Endometrial microvascular endothelial cells (primary cell): ENCODE data around the gene LY86. TPM values are rescaled to one million over a fixed set of nuclear protein-coding genes. Genes with fewer than 3 reads are reported as not detected.

Experiments used
- in situ Hi-C: cut with HindIII; loops from 2 replicates; pipeline ENCODE4 v1.10.0; 2017; ENCODE audit warnings: low sequenced_read_pairs, low pct_unique_long_range_greater_than_20kb; ENCODE audit errors: inconsistent ontology term
- total RNA-seq: library from RNA; depleted of rRNA; stranded (reverse); fragments of >200 nt; gene quantifications from one replicate; pipeline ENCODE4 v1.2.3, GENCODE V29; 2015; ENCODE audit errors: inconsistent ontology term

LY86 gene
- total RNA-seq, 1 donor from 2014 or later, result not detected

GRCh38 chr6:6569096-6569810, 19.3 kb upstream of the LY86 start:
- in situ Hi-C loops, result no loop called here

GRCh38 chr6:6569811-6570164, 18.7 kb upstream of the LY86 start:
- in situ Hi-C loops, result no loop called here

GRCh38 chr6:6570929-6571671, 17.4 kb upstream of the LY86 start:
- in situ Hi-C loops, result no loop called here

GRCh38 chr6:6575143-6575542, 13.4 kb upstream of the LY86 start:
- in situ Hi-C loops, result no loop called here

DNA sequence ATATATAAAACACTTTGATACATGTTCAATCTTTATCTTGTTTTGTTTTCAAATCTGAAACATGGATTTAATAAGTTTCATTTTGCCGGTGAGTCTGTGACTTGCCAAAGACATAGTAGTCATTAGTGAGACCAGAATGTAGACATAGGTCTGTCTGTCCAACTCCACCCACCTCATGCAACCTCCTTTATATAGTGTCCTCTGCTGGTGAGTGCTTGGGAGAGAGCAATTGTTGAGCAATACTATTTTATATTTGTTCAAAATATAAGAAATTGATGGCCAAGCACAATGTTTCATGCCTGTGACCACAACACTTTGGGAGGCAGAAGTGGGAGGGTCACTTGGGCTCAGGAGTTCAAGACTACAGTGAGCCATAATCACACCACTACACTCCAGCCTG, 10.8 kb upstream of the LY86 start:
- in situ Hi-C loops, result no loop called here

DNA sequence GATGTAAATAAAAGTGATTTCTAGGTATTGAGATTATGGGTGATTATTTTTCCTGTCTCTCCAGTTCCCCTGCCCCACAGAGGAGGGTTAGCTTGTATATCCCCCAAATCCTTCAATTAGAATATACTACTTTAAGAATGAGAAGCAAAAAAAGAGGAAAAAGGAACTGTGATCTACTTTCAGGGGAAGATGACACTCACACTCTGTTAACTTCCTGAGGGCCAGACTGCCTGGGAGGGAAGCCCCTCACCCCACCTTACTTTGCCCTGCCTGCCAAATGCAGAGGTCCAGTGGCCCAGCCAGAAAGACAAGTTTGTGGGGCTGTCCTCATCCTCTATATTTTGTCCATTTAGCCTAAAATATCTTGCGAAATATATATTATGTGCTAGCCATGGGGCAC, 9.2 kb upstream of the LY86 start:
- in situ Hi-C loops, result no loop called here

DNA sequence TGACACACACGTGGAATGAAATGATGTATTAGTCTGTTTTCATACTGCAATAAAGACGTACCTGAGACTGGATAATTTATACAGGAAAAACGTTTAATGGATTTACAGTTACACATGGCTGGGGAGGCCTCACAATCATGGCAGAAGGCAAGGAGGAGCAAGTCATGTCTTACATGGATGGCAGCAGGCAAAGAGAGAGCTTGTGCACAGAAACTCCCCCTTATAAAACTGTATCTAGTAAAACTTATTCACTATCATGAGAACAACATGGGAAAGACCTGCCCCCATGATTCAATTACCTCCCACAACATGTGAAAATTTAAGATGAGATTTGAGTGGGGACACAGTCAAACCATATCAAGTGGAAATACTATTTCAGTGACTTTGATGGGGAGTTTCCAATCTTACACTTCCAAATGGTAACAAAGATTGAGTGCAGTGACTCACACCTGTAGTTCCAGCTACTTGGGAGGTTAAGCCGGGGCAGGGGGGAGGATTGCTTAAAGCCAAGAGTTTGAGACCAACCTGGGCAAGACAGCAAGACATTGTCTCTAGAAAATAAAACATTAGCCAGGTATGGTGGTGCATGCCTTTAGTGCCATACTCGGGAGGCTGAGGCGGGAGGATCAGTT, 8.2 kb upstream of the LY86 start:
- in situ Hi-C loops, result no loop called here

DNA sequence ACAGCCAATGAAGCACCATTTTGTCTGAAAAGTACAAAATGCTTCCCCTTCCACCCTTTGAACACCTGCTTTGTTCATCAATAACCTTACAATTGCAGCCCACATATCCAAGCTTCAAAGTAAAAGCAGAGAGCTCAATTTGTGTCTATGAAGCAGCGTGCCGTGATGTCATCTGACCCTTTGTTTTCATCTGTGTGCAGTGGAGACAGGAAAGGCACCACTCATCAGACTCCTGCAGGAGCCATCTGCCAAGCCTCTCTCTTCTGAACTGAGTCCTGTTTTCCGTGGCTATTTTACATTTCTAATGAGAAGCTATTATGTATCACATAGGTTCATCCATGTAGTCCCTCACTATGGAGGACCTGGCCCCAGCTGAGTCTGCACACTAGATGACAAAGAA, 7.5 kb upstream of the LY86 start:
- in situ Hi-C loops, result no loop called here

DNA sequence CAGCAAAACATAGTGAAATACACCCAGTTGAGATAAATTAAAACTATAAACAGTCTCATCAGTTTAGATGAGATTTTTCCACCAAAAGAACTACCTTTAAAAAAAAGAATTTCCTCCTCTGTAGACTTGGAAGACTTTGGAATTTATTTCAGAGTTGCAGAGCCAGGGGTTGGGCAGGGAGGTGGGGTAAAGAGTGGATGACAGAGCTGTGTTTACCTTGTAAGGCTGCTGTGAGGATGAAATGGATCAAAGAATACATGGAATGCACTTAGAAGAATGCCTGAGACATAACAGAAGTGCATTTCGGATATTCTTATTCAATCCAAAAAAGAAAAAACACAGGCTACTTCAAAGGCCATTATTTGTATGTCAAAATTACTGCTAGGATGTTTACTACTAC, 6.4 kb upstream of the LY86 start:
- in situ Hi-C loops, result no loop called here

DNA sequence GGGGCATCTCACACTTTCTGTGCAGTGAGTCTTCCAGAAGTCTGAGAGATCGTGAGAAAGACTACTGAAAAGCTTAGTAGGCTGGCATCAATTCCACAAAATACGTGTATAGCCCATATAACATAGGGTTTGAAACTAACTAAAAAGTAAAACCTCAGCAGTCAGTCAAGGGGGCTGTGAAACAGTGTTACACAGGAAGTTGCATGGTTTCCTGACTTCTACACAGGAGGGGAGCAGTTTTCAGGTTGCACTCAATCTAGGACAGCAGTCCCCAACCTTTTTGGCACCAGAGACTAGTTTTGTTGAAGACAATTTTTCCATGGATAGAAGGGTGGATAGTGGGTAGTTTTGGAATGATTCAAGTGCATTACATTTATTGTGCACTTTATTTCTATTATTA, 4.7 kb upstream of the LY86 start:
- in situ Hi-C loops, result no loop called here

GRCh38 chr6:6584310-6585002, 4.1 kb upstream of the LY86 start:
- in situ Hi-C loops, result no loop called here

- in situ Hi-C loops, result no loop called here
Measured at GRCh38 chr6:6585003-6585311, 3.6 kb upstream of the LY86 start.

DNA sequence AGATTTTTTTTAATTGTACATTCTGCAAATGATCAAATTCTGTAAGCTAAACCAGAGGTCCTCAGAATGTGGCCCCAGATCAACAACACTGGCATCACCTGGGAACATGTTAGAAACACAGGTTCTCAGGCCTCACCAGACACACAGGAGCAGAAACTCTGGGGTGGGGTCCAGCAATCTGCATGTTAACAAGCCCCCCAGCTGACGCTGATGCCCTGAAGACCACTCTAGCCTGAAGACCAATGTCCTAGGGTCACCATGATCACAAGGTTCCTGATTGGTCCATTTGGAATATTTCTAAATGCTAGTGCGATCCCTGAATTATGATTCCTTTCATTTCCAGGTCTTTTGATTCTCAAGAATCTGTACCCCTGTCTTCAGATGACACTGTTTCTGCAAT, 2.4 kb upstream of the LY86 start:
- in situ Hi-C loops, result no loop called here

DNA sequence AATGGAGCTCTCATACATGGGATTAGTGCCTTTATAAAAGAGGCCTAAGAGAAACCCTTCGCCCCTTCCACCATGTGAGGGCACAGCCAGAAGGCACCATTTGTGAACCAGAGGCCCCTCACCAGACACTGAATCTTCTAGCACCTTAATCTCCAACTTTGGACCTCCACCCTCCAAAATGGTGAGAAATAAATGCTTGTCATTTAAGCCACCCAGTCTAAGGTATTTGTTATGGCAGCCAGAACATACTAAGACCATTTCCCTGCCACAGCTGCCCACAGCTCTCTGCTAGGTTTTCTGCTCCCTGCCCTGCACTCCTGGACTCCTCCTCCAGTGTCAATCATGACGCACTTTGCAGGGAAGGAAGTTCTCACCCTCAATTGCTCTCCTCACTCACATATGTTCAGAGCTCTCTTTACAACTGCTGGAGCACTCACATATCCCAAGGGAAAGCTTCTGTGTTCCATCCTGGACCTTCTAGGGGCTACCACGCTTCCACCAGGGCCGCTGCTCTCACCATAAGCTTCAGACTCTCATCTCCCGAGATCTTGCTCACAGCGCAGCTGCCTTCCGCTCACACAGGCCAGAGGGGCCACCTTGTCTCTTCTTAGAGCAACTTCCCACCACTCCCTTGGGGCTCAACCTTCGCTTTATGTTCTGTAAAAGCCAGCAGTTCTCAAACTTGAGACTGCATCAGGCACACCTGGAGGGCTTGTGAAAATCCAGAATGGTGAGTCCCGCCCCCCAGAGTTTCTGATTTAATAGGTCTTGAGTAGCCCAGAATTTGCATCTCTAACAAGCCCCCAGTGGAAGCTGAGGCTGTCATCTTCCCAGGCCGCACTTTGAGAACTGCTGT, 1.6 kb upstream of the LY86 start:
- in situ Hi-C loops, result no loop called here

GRCh38 chr6:6587696-6588063, 840 bp upstream of the LY86 start:
- in situ Hi-C loops, result no loop called here

DNA sequence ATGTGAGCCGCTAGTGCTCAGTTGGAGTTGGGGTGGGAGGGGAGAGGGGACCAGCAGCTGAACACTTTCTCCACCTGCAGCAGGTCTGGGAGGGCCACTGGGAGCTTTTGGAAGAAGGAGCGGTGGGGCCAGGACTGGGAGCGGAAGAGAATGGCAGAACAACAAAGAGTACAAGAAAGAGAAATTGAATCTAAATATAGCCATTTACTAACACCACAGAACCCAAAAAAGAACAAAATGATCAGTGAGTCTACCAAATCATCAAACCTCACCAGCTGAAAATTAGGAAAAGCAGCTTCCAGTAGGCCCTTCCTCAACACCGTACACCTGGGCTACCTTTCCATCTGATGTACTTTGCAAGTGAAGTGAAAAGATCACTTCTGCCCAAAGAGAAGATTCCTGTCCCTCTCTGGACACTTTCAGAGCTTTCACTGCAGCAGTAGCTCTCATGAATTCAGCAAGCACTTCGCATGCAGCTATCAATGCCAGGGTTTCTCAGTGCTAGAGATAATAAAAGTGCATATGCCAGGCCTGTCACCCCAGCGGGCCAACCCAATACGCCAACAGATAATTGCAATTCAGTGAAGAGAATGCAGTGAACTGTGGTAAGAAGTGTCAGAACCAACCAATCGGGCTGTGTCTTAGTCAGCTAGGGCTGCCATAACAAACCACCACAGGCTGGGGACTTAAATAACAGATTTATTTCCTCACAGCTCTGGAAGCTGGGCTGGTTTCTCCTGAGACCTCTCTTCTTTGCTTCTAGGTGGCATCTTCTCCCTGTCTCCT, 597 bp downstream of the LY86 start:
- in situ Hi-C loops, result no loop called here

DNA sequence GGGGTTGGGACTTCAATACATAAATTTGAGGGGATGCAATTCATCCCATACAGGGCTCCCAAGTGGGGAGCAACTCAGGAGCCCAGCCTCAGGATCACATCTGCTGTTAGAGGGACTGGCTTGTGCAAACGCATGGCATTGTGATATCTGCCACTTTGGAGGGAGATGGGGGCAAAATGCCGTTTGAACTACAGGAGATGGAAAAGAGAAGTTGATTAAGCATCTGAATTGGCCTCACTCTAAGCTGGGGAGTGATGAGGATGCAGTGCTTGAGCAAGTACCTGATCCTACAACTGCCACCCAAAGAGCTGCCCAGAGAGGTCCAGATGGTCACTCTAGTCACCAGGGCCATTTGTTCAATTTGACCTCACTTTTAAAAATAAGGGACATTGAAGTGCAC, 2.0 kb downstream of the LY86 start:
- in situ Hi-C loops, result no loop called here

- in situ Hi-C loops, result no loop called here
Measured at GRCh38 chr6:6591778-6592465, 3.4 kb downstream of the LY86 start.
